Tibial artery (tissue), 4 donors: ENCODE measurements around the gene SV2B.

Experiments used
- DNase-seq, 2 donors: peaks; one replicate each; pipeline ENCODE4 v3.0.0-alpha.2; 2019
- H3K27ac ChIP-seq, 2 donors: fragments of 200-600 bp; sonication (generic) in 1 of 2; 1 replicate in 1 of 2; 2 replicates in 1 of 2; pipeline ENCODE4 v1.5.1; 2018 to 2019; ENCODE audit warnings: mild to moderate bottlenecking in 1 of 2
- H3K27me3 ChIP-seq, 2 donors: fragments of 200-600 bp; sonication (generic) in 1 of 2; one replicate each; pipeline versions ENCODE4 v1.5.1 to v1.6.0; 2016 to 2019
- H3K36me3 ChIP-seq, 3 donors: fragments of 200-600 bp; sonication (generic) in 2 of 3; one replicate each; pipeline ENCODE4 v1.5.1; 2016 to 2019; ENCODE audit warnings: mild to moderate bottlenecking in 2 of 3
- H3K4me1 ChIP-seq, 4 donors: fragments of 200-600 bp; sonication (generic) in 2 of 4; 1 replicate in 3 of 4; 2 replicates in 1 of 4; pipeline ENCODE4 v1.5.1; 2016 to 2019
- H3K4me3 ChIP-seq, 2 donors: fragments of 200-600 bp; sonication (generic) in 1 of 2; 1 replicate in 1 of 2; 2 replicates in 1 of 2; pipeline ENCODE4 v1.5.1; 2018 to 2019; ENCODE audit warnings: mild to moderate bottlenecking in 2 of 2
- H3K9me3 ChIP-seq, 3 donors: fragments of 200-600 bp; sonication (generic) in 1 of 3; one replicate each; pipeline ENCODE4 v1.5.1; 2016 to 2019
- intact Hi-C: fragments of 100-400 bp; cut with DNase I; formaldehyde crosslinking; loops from one replicate; pipeline ENCODE4 v1.15.0; 2023; ENCODE audit warnings: low total_unique reads
- TF ChIP-seq, protein P1 (sequence below), 2 experiments: fragments of 200-600 bp in 1 of 2; fragments of 450-650 bp in 1 of 2; IDR thresholded peaks; one replicate each; pipeline ENCODE4 v1.5.1; 2017 to 2019; ENCODE audit warnings: antibody characterized with exemption in 2 of 2, mild to moderate bottlenecking in 1 of 2, moderate library complexity in 1 of 2

The SV2B gene

DNA sequence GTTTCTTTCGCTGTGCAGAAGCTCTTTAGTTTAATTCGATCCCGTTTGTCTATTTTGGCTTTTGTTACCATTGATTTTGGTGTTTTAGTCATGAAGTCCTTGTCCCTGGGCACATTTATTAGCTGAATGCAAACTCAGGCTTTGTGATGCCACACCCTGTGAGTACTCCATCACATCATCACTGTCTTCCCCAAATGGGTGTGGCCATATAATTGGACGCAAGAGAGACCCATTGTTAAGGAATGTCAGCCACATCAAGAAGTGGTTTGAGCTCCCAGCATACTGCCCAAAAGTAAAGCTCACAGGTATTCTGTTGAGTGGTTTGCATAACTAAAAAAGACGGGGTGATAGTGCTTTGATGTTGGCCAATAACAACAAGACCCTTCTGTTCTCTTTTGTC is 245.7 kb downstream of the SV2B start:
- TF ChIP-seq, protein P1, sequence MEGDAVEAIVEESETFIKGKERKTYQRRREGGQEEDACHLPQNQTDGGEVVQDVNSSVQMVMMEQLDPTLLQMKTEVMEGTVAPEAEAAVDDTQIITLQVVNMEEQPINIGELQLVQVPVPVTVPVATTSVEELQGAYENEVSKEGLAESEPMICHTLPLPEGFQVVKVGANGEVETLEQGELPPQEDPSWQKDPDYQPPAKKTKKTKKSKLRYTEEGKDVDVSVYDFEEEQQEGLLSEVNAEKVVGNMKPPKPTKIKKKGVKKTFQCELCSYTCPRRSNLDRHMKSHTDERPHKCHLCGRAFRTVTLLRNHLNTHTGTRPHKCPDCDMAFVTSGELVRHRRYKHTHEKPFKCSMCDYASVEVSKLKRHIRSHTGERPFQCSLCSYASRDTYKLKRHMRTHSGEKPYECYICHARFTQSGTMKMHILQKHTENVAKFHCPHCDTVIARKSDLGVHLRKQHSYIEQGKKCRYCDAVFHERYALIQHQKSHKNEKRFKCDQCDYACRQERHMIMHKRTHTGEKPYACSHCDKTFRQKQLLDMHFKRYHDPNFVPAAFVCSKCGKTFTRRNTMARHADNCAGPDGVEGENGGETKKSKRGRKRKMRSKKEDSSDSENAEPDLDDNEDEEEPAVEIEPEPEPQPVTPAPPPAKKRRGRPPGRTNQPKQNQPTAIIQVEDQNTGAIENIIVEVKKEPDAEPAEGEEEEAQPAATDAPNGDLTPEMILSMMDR (IDR thresholded peaks at IDR 0.05), result no peak
- intact Hi-C loops, result no loop called here

DNA sequence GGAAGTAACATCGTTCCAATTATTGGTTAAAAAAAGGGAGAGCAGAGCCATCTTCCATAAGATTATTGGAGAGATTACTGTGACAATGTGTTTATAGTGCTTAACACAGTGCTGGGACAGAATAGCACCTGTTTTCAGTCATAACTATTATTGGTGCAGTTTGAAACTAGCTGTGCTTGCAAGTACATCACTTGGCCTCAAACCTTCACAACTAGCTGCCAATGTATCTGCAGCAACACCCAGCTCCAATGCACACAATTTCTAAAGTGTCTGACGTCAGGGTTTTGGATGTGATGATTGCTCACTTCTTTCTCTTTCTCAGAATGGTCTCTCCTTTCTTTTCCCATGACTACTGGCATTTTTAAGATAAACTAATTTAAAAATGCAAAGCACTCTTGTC is 246.2 kb downstream of the SV2B start:
- H3K27ac ChIP-seq, result no peak overlapping the region
- H3K36me3 ChIP-seq, result no peaks in the 10 kb centered on the region
- TF ChIP-seq, protein P1 (IDR thresholded peaks at IDR 0.05), result no peak
- no peaks in the 10 kb centered on the region for H3K9me3 ChIP-seq
- H3K4me3 ChIP-seq, result no peak overlapping the region
- H3K27me3 ChIP-seq, result peaks cover 0 to 4% of the 10 kb centered on the region in 2 donors
- intact Hi-C loops, result no loop called here
- H3K4me1 ChIP-seq, result no peaks in the 10 kb centered on the region
- DNase-seq, result no peak

More for the DNA sequence above, 245.7 kb downstream of the SV2B start:
- H3K27ac ChIP-seq, result no peak overlapping the region
- DNase-seq, result no peak
- H3K4me3 ChIP-seq, result no peak overlapping the region
- peaks cover 0 to 8% of the 10 kb centered on the region in 2 donors for H3K27me3 ChIP-seq
- H3K36me3 ChIP-seq, result no peaks in the 10 kb centered on the region
- H3K4me1 ChIP-seq, result no peaks in the 10 kb centered on the region
- H3K9me3 ChIP-seq, result no peaks in the 10 kb centered on the region

DNA sequence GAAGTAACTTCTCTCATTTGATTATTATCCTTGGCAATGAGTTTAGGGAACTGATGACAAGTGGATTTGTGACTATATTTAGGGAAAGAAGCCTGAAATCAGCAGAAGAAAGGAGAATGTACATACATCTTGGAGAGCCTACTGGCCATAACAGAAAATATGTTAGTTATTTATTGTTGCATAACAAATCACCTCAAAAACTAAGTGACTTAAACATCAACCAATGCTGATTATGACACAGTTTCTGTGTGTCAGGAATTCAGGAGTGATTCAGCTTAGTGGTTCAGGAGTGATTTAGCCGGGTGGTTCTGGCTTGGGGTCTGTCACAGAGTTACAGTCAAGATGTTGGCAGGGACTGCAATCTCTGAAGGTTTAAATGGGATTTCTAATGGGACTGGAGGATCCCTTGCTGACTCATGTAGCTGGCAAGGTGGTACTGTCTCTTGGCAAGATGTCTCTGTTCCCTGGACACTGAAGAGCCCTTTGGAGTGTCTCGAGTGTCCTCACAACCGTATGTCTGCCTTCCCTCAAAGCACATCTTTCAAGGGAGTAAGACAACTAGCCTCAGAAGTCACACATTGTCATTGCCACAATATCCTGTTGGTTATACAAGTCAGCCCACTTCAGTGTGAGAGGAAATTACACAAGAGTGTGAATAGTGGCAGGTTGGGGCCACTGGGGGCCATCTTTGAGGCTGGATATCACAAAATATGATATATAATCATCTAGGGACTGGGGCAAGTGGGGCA is 248.9 kb downstream of the SV2B start:
- intact Hi-C loops, result no loop called here
- Histone ChIP-seq H3K9me3 (no peaks in the 10 kb centered on the region), H3K27ac (no peak overlapping the region), H3K36me3 (no peaks in the 10 kb centered on the region), H3K4me3 (no peak overlapping the region), H3K4me1 (no peaks in the 10 kb centered on the region), H3K27me3 (peaks cover 0 to 4% of the 10 kb centered on the region in 2 donors)
- TF ChIP-seq, protein P1 (IDR thresholded peaks at IDR 0.05), result no peak
- no peak for DNase-seq
